GF-D8 (cell line): Measurements from ENCODE around the gene MAP1B.
"Not testable (repeated sequence)": the region's sequence is repeated elsewhere in the genome, so short reads cannot be mapped to it uniquely, and the experiment has no call there.

Source experiments
- DNase-seq: peaks from one replicate; lab custom pipeline; 2025; lab: John Stamatoyannopoulos, UW

Gene MAP1B

GRCh38 chr5:72107131-72107900 is at the start of gene MAP1B:
Gene MAP1B (plus strand): TSS chr5:72107475. CDS start chr5:72107532, 57 bp downstream.
- no peak for DNase-seq

GRCh38 chr5:72057816-72058215 is 49.5 kb upstream of the MAP1B start:
- no peak for DNase-seq

- no peak for DNase-seq
Measured at GRCh38 chr5:72063219-72063819, 44.0 kb upstream of the MAP1B start.

GRCh38 chr5:72064801-72065570 is 42.3 kb upstream of the MAP1B start:
- no peak for DNase-seq

GRCh38 chr5:72065751-72066255 is 41.5 kb upstream of the MAP1B start:
- no peak for DNase-seq

- DNase-seq: no peak
Measured at GRCh38 chr5:72066705-72067107, 40.6 kb upstream of the MAP1B start.

GRCh38 chr5:72067682-72068470 is 39.4 kb upstream of the MAP1B start:
- DNase-seq: no peak

- DNase-seq: no peak
Measured at GRCh38 chr5:72070529-72070928, 36.7 kb upstream of the MAP1B start.

GRCh38 chr5:72071906-72072305 is 35.4 kb upstream of the MAP1B start:
- DNase-seq: no peak

GRCh38 chr5:72074251-72074650 is 33.0 kb upstream of the MAP1B start:
- DNase-seq: no peak

- no peak for DNase-seq
Measured at GRCh38 chr5:72075461-72075860, 31.8 kb upstream of the MAP1B start.

- DNase-seq: no peak
Measured at GRCh38 chr5:72076621-72077300, 30.5 kb upstream of the MAP1B start.

GRCh38 chr5:72077390-72077789 is 29.9 kb upstream of the MAP1B start:
- DNase-seq: no peak

- DNase-seq: no peak
Measured at GRCh38 chr5:72079288-72079687, 28.0 kb upstream of the MAP1B start.

GRCh38 chr5:72082048-72082447 is 25.2 kb upstream of the MAP1B start:
- no peak for DNase-seq

- no peak for DNase-seq
Measured at GRCh38 chr5:72084876-72085275, 22.4 kb upstream of the MAP1B start.

GRCh38 chr5:72085319-72085718 is 22.0 kb upstream of the MAP1B start:
- no peak for DNase-seq

- not testable (repeated sequence) for DNase-seq
Measured at GRCh38 chr5:72089713-72090112, 17.6 kb upstream of the MAP1B start.

GRCh38 chr5:72092074-72092473 is 15.2 kb upstream of the MAP1B start:
- no peak for DNase-seq

- no peak for DNase-seq
Measured at GRCh38 chr5:72093217-72093616, 14.1 kb upstream of the MAP1B start.

GRCh38 chr5:72093824-72094223 is 13.5 kb upstream of the MAP1B start:
- DNase-seq: no peak
